Mesendoderm (in vitro differentiated cells): Measurements from ENCODE around the gene DIAPH3.

Source experiments
- DNase-seq: peaks from one replicate; pipeline ENCODE4 v3.0.0; 2013
- H2AK5ac ChIP-seq: 2 replicates; pipeline ENCODE4 v1.6.1; 2013; ENCODE audit warnings: low read length, inconsistent platforms
- H2BK120ac ChIP-seq: 2 replicates; pipeline ENCODE4 v1.6.1; 2013; ENCODE audit warnings: low read depth, mild to moderate bottlenecking, low read length, moderate library complexity, mixed read lengths
- H2BK15ac ChIP-seq: replicated peaks from 2 replicates; pipeline ENCODE4 v1.6.1; 2013; ENCODE audit warnings: low read depth, mild to moderate bottlenecking, moderate library complexity
- H2BK5ac ChIP-seq: 2 replicates; pipeline ENCODE4 v1.6.1; 2013; ENCODE audit warnings: low read length, inconsistent platforms
- H3K18ac ChIP-seq: 2 replicates; pipeline ENCODE4 v1.6.1; 2013; ENCODE audit warnings: mild to moderate bottlenecking, low read length, mixed read lengths
- H3K23ac ChIP-seq: one replicate; pipeline ENCODE4 v1.6.1; 2013; ENCODE audit warnings: low read length
- H3K27ac ChIP-seq: 2 replicates; pipeline ENCODE4 v1.5.1; 2013; ENCODE audit warnings: low read depth, mild to moderate bottlenecking, inconsistent platforms, low read length, moderate library complexity
- H3K27me3 ChIP-seq: 2 replicates; pipeline ENCODE4 v1.6.1; 2013; ENCODE audit warnings: low read length, control low read depth, mild to moderate bottlenecking, inconsistent platforms; ENCODE audit not compliant: insufficient read depth, poor library complexity
- H3K36me3 ChIP-seq: 2 replicates; pipeline ENCODE4 v1.6.1; 2013; ENCODE audit warnings: low read length, inconsistent platforms; ENCODE audit not compliant: control insufficient read depth, insufficient read depth
- H3K4ac ChIP-seq: one replicate; pipeline ENCODE4 v1.6.1; 2013; ENCODE audit warnings: low read depth, mild to moderate bottlenecking, low read length, moderate library complexity
- H3K4me1 ChIP-seq: 2 replicates; pipeline ENCODE4 v1.6.1; 2013; ENCODE audit warnings: low read depth, low read length, inconsistent platforms; ENCODE audit not compliant: control insufficient read depth
- H3K4me2 ChIP-seq: 2 replicates; pipeline ENCODE4 v1.6.1; 2013; ENCODE audit warnings: low read length
- H3K4me3 ChIP-seq: 2 replicates; pipeline ENCODE4 v1.5.1; 2013; ENCODE audit warnings: mild to moderate bottlenecking, low read length
- H3K56ac ChIP-seq: one replicate; pipeline ENCODE4 v1.6.1; 2013; ENCODE audit warnings: low read length
- H3K79me1 ChIP-seq: 2 replicates; pipeline ENCODE4 v1.6.1; 2013; ENCODE audit warnings: low read length, inconsistent platforms
- H3K79me2 ChIP-seq: 2 replicates; pipeline ENCODE4 v1.6.1; 2013; ENCODE audit warnings: mild to moderate bottlenecking, low read length; ENCODE audit not compliant: control insufficient read depth, insufficient read depth
- H3K9ac ChIP-seq: 2 replicates; pipeline ENCODE4 v1.6.1; 2013; ENCODE audit warnings: low read length, inconsistent platforms
- H4K5ac ChIP-seq: one replicate; pipeline ENCODE4 v1.6.1; 2013; ENCODE audit warnings: low read length
- H4K8ac ChIP-seq: one replicate; pipeline ENCODE4 v1.6.1; 2013; ENCODE audit warnings: low read depth, mild to moderate bottlenecking, control low read depth, low read length, moderate library complexity
- WGBS: extraction: QIAGEN DNeasy Blood & Tissue Kit; methylation state at CpG from one replicate; pipeline ENCODE4 v1.1.7; 2013; ENCODE audit warnings: low lambda C conversion rate, missing lambda C conversion rate; ENCODE audit not compliant: insufficient coverage; ENCODE audit errors: extremely low coverage; 5-methylcytosine and 5-hydroxymethylcytosine counted together

Gene DIAPH3

GRCh38 chr13:59962343-59962742, 201.4 kb downstream of the DIAPH3 start:
- no peak overlapping the region for H3K4me3 ChIP-seq
- no peak overlapping the region for H2BK120ac ChIP-seq
- no peak overlapping the region for H3K56ac ChIP-seq
- no peak overlapping the region for H3K27ac ChIP-seq
- H3K18ac ChIP-seq, result no peak overlapping the region
- no peaks in the 10 kb centered on the region for H3K36me3 ChIP-seq
- no peak overlapping the region for H2BK15ac ChIP-seq
- H3K79me2 ChIP-seq, result no peaks in the 10 kb centered on the region
- no peak overlapping the region for H4K5ac ChIP-seq
- no peak overlapping the region for H2BK5ac ChIP-seq
- no peak for DNase-seq
- no peak overlapping the region for H3K9ac ChIP-seq
- H3K4ac ChIP-seq, result no peak overlapping the region
- no peaks in the 10 kb centered on the region for H3K79me1 ChIP-seq
- no peak overlapping the region for H4K8ac ChIP-seq
- H3K27me3 ChIP-seq, result no peaks in the 10 kb centered on the region
- no peak overlapping the region for H3K4me2 ChIP-seq
- no peak overlapping the region for H3K23ac ChIP-seq
- H2AK5ac ChIP-seq, result no peak overlapping the region
- no peaks in the 10 kb centered on the region for H3K4me1 ChIP-seq
- WGBS, result no CpG with 5 or more reads among the region's 4 CpGs

GRCh38 chr13:59960683-59961082, 203.0 kb downstream of the DIAPH3 start:
- Histone ChIP-seq H3K9ac (no peak overlapping the region), H3K27ac (no peak overlapping the region), H2BK15ac (no peak overlapping the region), H4K8ac (no peak overlapping the region), H3K36me3 (no peaks in the 10 kb centered on the region), H3K79me2 (no peaks in the 10 kb centered on the region), H3K4me1 (no peaks in the 10 kb centered on the region), H2BK5ac (no peak overlapping the region), H3K79me1 (no peaks in the 10 kb centered on the region), H3K4ac (no peak overlapping the region), H4K5ac (no peak overlapping the region), H2AK5ac (no peak overlapping the region), H3K23ac (no peak overlapping the region), H3K4me2 (no peak overlapping the region), H3K56ac (no peak overlapping the region), H3K27me3 (no peaks in the 10 kb centered on the region), H3K4me3 (no peak overlapping the region), H2BK120ac (no peak overlapping the region), H3K18ac (no peak overlapping the region)
- no peak for DNase-seq
- no CpG with 5 or more reads among the region's 2 CpGs for WGBS

GRCh38 chr13:59957438-59957837, 206.3 kb downstream of the DIAPH3 start:
- H2BK5ac ChIP-seq, result no peak overlapping the region
- H2BK120ac ChIP-seq, result no peak overlapping the region
- no peak overlapping the region for H2AK5ac ChIP-seq
- no peaks in the 10 kb centered on the region for H3K4me1 ChIP-seq
- DNase-seq, result no peak
- no peak overlapping the region for H3K18ac ChIP-seq
- no peaks in the 10 kb centered on the region for H3K79me1 ChIP-seq
- no peak overlapping the region for H3K56ac ChIP-seq
- no peak overlapping the region for H4K8ac ChIP-seq
- H3K4ac ChIP-seq, result no peak overlapping the region
- no peak overlapping the region for H4K5ac ChIP-seq
- no peak overlapping the region for H3K9ac ChIP-seq
- no peaks in the 10 kb centered on the region for H3K27me3 ChIP-seq
- no peak overlapping the region for H3K4me3 ChIP-seq
- H3K4me2 ChIP-seq, result no peak overlapping the region
- no peak overlapping the region for H3K23ac ChIP-seq
- H3K36me3 ChIP-seq, result no peaks in the 10 kb centered on the region
- WGBS, result no CpG with 5 or more reads among the region's 2 CpGs
- no peak overlapping the region for H2BK15ac ChIP-seq
- no peaks in the 10 kb centered on the region for H3K79me2 ChIP-seq
- H3K27ac ChIP-seq, result no peak overlapping the region

GRCh38 chr13:59954601-59955000, 209.1 kb downstream of the DIAPH3 start:
- Histone ChIP-seq H2BK15ac (no peak overlapping the region), H2BK120ac (no peak overlapping the region), H3K27ac (no peak overlapping the region), H3K36me3 (no peaks in the 10 kb centered on the region), H3K18ac (no peak overlapping the region), H3K79me2 (no peaks in the 10 kb centered on the region), H3K9ac (no peak overlapping the region), H3K79me1 (no peaks in the 10 kb centered on the region), H3K4me2 (no peak overlapping the region), H4K5ac (no peak overlapping the region), H3K23ac (no peak overlapping the region), H4K8ac (no peak overlapping the region), H3K56ac (no peak overlapping the region), H2AK5ac (no peak overlapping the region), H2BK5ac (no peak overlapping the region), H3K4me3 (no peak overlapping the region), H3K4ac (no peak overlapping the region), H3K27me3 (no peaks in the 10 kb centered on the region), H3K4me1 (no peaks in the 10 kb centered on the region)
- DNase-seq, result no peak

- H3K4ac ChIP-seq, result no peak overlapping the region
- H4K8ac ChIP-seq, result no peak overlapping the region
- DNase-seq, result peak; percentile 26
- no peak overlapping the region for H2BK5ac ChIP-seq
- H3K27me3 ChIP-seq, result no peaks in the 10 kb centered on the region
- no peak overlapping the region for H3K4me2 ChIP-seq
- H3K4me1 ChIP-seq, result no peaks in the 10 kb centered on the region
- H2BK120ac ChIP-seq, result no peak overlapping the region
- no peak overlapping the region for H3K23ac ChIP-seq
- H3K79me1 ChIP-seq, result no peaks in the 10 kb centered on the region
- no peaks in the 10 kb centered on the region for H3K79me2 ChIP-seq
- no peak overlapping the region for H3K18ac ChIP-seq
- no peaks in the 10 kb centered on the region for H3K36me3 ChIP-seq
- no peak overlapping the region for H3K56ac ChIP-seq
- no peak overlapping the region for H2AK5ac ChIP-seq
- no peak overlapping the region for H4K5ac ChIP-seq
- H2BK15ac ChIP-seq, result no peak overlapping the region
- H3K27ac ChIP-seq, result no peak overlapping the region
- no CpG with 5 or more reads among the region's 2 CpGs for WGBS
- no peak overlapping the region for H3K4me3 ChIP-seq
- no peak overlapping the region for H3K9ac ChIP-seq
Measured at GRCh38 chr13:59951011-59951410, 212.7 kb downstream of the DIAPH3 start.

- H3K4me2 ChIP-seq, result no peak overlapping the region
Measured at GRCh38 chr13:59950266-59950665, 213.5 kb downstream of the DIAPH3 start.

More at GRCh38 chr13:59950266-59950665, 213.5 kb downstream of the DIAPH3 start:
- no peaks in the 10 kb centered on the region for H3K79me2 ChIP-seq
- H3K27ac ChIP-seq, result no peak overlapping the region
- no peak overlapping the region for H4K5ac ChIP-seq
- no peak overlapping the region for H2BK5ac ChIP-seq
- H3K4me3 ChIP-seq, result no peak overlapping the region
- H3K9ac ChIP-seq, result no peak overlapping the region
- no peak overlapping the region for H2AK5ac ChIP-seq
- H3K4ac ChIP-seq, result no peak overlapping the region
- no CpG with 5 or more reads among the region's 2 CpGs for WGBS
- H3K56ac ChIP-seq, result no peak overlapping the region
- no peak for DNase-seq
- no peak overlapping the region for H4K8ac ChIP-seq
- H2BK15ac ChIP-seq, result no peak overlapping the region
- H3K18ac ChIP-seq, result no peak overlapping the region
- H3K23ac ChIP-seq, result no peak overlapping the region
- no peaks in the 10 kb centered on the region for H3K79me1 ChIP-seq
- H3K4me1 ChIP-seq, result no peaks in the 10 kb centered on the region
- no peak overlapping the region for H2BK120ac ChIP-seq
- H3K36me3 ChIP-seq, result no peaks in the 10 kb centered on the region
- H3K27me3 ChIP-seq, result no peaks in the 10 kb centered on the region
